Smooth muscle cell (in vitro differentiated cells): ENCODE results near the gene SLC10A7. TPM values are rescaled to one million over a fixed set of nuclear protein-coding genes. Genes with fewer than 3 reads are reported as not detected.

ENCODE experiments used
- DNase-seq: peaks from one replicate; lab custom pipeline; 2025; ENCODE audit not compliant: unreplicated experiment; lab: John Stamatoyannopoulos, UW
- H2AFZ ChIP-seq: fragments of 200-600 bp; sonication (generic); 2 replicates; pipeline ENCODE4 v1.6.0; 2016; ENCODE audit warnings: antibody characterized with exemption, low read depth, mild to moderate bottlenecking
- H3F3A ChIP-seq: fragments of 200-600 bp; sonication (generic); 2 replicates; pipeline ENCODE4 v1.6.0; 2017; ENCODE audit warnings: antibody characterized with exemption, low read depth
- H3K27ac ChIP-seq: fragments of 200-600 bp; sonication (generic); 2 replicates; pipeline ENCODE4 v1.5.1; 2016; ENCODE audit warnings: low read depth, mild to moderate bottlenecking
- H3K27me3 ChIP-seq: fragments of 200-600 bp; sonication (generic); 2 replicates; pipeline ENCODE4 v1.6.1; 2016; ENCODE audit warnings: low read depth, mild to moderate bottlenecking
- H3K36me3 ChIP-seq: fragments of 200-600 bp; sonication (generic); 2 replicates; pipeline ENCODE4 v1.5.1; 2016; ENCODE audit warnings: low read depth
- H3K4me1 ChIP-seq: fragments of 200-600 bp; sonication (generic); 2 replicates; pipeline ENCODE4 v1.5.1; 2016; ENCODE audit warnings: low read depth
- H3K4me2 ChIP-seq: fragments of 200-600 bp; sonication (generic); 2 replicates; pipeline ENCODE4 v1.6.0; 2016; ENCODE audit warnings: mild to moderate bottlenecking
- H3K4me3 ChIP-seq: fragments of 200-600 bp; sonication (generic); 2 replicates; pipeline ENCODE4 v1.5.1; 2016; ENCODE audit warnings: mild to moderate bottlenecking
- H3K79me2 ChIP-seq: fragments of 200-600 bp; sonication (generic); 2 replicates; pipeline ENCODE4 v1.6.0; 2016; ENCODE audit warnings: low read depth, mild to moderate bottlenecking
- H3K9ac ChIP-seq: fragments of 200-600 bp; sonication (generic); 2 replicates; pipeline ENCODE4 v1.6.0; 2016; ENCODE audit warnings: low read depth
- H3K9me3 ChIP-seq: fragments of 200-600 bp; sonication (generic); replicated peaks from 2 replicates; pipeline ENCODE4 v1.5.1; 2016; ENCODE audit warnings: low read depth
- H4K20me1 ChIP-seq: fragments of 200-600 bp; sonication (generic); 2 replicates; pipeline ENCODE4 v1.6.0; 2016; ENCODE audit warnings: low read depth
- WGBS: methylation state at CpG from one replicate; pipeline ENCODE4 v1.1.7; 2016; ENCODE audit warnings: low lambda C conversion rate; 5-methylcytosine and 5-hydroxymethylcytosine counted together
- polyA plus RNA-seq: library from polyadenylated mRNA; unstranded; fragments of >200 nt; fragmentation: Nextera tagmentation; extraction: Ambion mirVana; gene quantifications from 2 replicates; pipeline ENCODE4 v1.2.1, GENCODE V29; 2016
- total RNA-seq: library from RNA; depleted of rRNA; stranded (reverse); fragments of >200 nt; gene quantifications from 2 replicates; pipeline ENCODE4 v1.2.3, GENCODE V29; 2014
- TF ChIP-seq, protein P1 (sequence below): fragments of 200-600 bp; sonication (generic); IDR thresholded peaks from 2 replicates; pipeline ENCODE4 v1.5.1; 2017; ENCODE audit warnings: borderline replicate concordance, mild to moderate bottlenecking, antibody characterized with exemption; ENCODE audit not compliant: insufficient read depth, poor library complexity, severe bottlenecking

The SLC10A7 gene
- total and polyA plus RNA-seq, 2 experiments from 2014 or later: 10.3 to 24.8 TPM

DNA sequence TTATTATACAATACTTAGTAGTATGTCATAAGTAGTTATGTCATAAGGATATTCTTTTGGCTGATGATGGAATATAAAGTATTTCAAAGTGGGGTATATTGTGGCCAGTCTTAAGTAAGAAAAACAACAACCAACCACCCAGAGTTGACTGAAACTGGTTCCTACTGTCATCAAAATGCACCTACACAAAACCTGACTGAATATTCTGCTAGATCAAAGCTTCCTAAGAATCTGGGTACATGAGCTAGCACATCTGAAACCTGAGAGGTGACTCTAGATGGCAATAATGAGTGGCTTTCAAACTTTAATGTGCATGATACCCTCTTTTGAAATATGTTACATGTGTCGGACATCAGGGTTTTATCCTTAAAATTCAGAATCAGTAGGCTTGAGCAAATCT is 247.0 kb downstream of the SLC10A7 start:
- H3K36me3 ChIP-seq: no peaks in the 10 kb centered on the region
- H3K27ac ChIP-seq: no peak overlapping the region
- no peaks in the 10 kb centered on the region for H3F3A ChIP-seq
- WGBS: 100% methylated on average over 1 of the region's 1 CpG
- TF ChIP-seq, protein P1, sequence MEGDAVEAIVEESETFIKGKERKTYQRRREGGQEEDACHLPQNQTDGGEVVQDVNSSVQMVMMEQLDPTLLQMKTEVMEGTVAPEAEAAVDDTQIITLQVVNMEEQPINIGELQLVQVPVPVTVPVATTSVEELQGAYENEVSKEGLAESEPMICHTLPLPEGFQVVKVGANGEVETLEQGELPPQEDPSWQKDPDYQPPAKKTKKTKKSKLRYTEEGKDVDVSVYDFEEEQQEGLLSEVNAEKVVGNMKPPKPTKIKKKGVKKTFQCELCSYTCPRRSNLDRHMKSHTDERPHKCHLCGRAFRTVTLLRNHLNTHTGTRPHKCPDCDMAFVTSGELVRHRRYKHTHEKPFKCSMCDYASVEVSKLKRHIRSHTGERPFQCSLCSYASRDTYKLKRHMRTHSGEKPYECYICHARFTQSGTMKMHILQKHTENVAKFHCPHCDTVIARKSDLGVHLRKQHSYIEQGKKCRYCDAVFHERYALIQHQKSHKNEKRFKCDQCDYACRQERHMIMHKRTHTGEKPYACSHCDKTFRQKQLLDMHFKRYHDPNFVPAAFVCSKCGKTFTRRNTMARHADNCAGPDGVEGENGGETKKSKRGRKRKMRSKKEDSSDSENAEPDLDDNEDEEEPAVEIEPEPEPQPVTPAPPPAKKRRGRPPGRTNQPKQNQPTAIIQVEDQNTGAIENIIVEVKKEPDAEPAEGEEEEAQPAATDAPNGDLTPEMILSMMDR: no peak
- no peaks in the 10 kb centered on the region for H3K27me3 ChIP-seq
- no peaks in the 10 kb centered on the region for H3K9me3 ChIP-seq
- H2AFZ ChIP-seq: no peak overlapping the region
- H3K79me2 ChIP-seq: no peaks in the 10 kb centered on the region
- H4K20me1 ChIP-seq: no peaks in the 10 kb centered on the region
- no peaks in the 10 kb centered on the region for H3K4me1 ChIP-seq
- H3K4me3 ChIP-seq: no peak overlapping the region
- no peak for DNase-seq
- H3K4me2 ChIP-seq: no peak overlapping the region
- H3K9ac ChIP-seq: no peak overlapping the region

- no peak for DNase-seq
- H3F3A ChIP-seq: no peaks in the 10 kb centered on the region
- H3K4me2 ChIP-seq: no peak overlapping the region
- TF ChIP-seq, protein P1: no peak
- 92% methylated on average over 5 of the region's 5 CpGs for WGBS
- H4K20me1 ChIP-seq: no peaks in the 10 kb centered on the region
- no peaks in the 10 kb centered on the region for H3K4me1 ChIP-seq
- no peaks in the 10 kb centered on the region for H3K36me3 ChIP-seq
- H3K4me3 ChIP-seq: no peak overlapping the region
- no peak overlapping the region for H3K9ac ChIP-seq
- no peaks in the 10 kb centered on the region for H3K79me2 ChIP-seq
- no peak overlapping the region for H3K27ac ChIP-seq
- H3K9me3 ChIP-seq: no peaks in the 10 kb centered on the region
- no peaks in the 10 kb centered on the region for H3K27me3 ChIP-seq
- no peak overlapping the region for H2AFZ ChIP-seq
Measured at GRCh38 chr4:146273204-146273901, 248.4 kb downstream of the SLC10A7 start.

DNA sequence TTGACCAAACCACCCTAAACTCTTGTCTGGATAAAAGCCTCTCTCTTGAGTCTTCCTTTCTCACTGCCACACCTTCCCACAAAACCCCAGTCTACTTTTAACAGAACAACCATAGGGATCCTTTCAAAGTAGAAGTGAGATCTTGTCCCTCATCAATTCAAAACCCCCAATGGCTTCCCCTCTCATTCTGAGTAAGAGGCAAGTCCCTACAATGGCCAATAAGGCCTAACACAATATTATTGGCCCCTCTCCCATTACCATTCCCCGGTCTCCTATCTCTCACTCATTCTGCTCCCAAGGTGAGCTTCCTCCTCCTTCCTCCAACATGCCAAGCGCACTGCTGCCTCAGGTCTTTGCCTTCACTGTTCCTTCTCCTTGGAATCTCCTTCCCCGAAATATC is 250.3 kb downstream of the SLC10A7 start:
- H3K9me3 ChIP-seq: no peaks in the 10 kb centered on the region
- no peaks in the 10 kb centered on the region for H3K79me2 ChIP-seq
- 92% methylated on average over 3 of the region's 3 CpGs for WGBS
- no peaks in the 10 kb centered on the region for H3K4me1 ChIP-seq
- H3K36me3 ChIP-seq: no peaks in the 10 kb centered on the region
- no peaks in the 10 kb centered on the region for H3K27me3 ChIP-seq
- H2AFZ ChIP-seq: no peak overlapping the region
- no peaks in the 10 kb centered on the region for H4K20me1 ChIP-seq
- no peak overlapping the region for H3K4me3 ChIP-seq
- no peak overlapping the region for H3K27ac ChIP-seq
- no peak overlapping the region for H3K4me2 ChIP-seq
- H3F3A ChIP-seq: no peaks in the 10 kb centered on the region
- DNase-seq: no peak
- TF ChIP-seq, protein P1: no peak
- no peak overlapping the region for H3K9ac ChIP-seq

DNA sequence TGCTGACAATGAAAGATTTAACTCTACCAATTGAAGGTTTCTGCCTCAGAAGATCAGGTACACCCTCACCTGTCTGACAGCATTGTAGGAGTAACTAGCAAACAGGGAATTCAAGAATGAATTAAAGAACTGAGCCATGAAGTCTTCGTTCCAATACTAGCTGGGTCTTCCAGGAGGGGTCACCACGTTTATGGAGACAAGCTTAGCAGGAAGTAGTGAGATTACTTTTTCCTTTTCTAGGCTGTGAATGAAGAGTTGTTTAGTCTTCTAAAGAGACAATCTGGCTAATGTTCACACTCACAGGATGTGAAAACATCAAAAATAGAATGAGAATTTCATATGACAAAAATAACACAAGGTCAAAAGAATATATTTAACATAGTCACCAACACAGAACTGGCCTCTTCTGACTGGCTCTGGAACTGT is 252.5 kb downstream of the SLC10A7 start:
- Histone ChIP-seq H3K4me3 (no peak overlapping the region), H3K4me1 (no peaks in the 10 kb centered on the region), H3K4me2 (no peak overlapping the region), H3K9ac (no peak overlapping the region), H3K27me3 (no peaks in the 10 kb centered on the region), H3K27ac (no peak overlapping the region), H2AFZ (no peak overlapping the region), H3K36me3 (no peaks in the 10 kb centered on the region), H3K9me3 (no peaks in the 10 kb centered on the region), H3F3A (no peaks in the 10 kb centered on the region), H4K20me1 (no peaks in the 10 kb centered on the region), H3K79me2 (no peaks in the 10 kb centered on the region)
- DNase-seq: no peak
- TF ChIP-seq, protein P1: no peak
- 65% methylated on average over 2 of the region's 2 CpGs for WGBS
